Activated T-cell treated with anti-CD3 and anti-CD28 coated beads for 1 hour (primary cell): ENCODE data around the gene OR4C15.

Experiments used
- DNase-seq: peaks from one replicate; pipeline ENCODE4 v3.0.0-alpha.2; 2020; ENCODE audit warnings: low read depth

Gene OR4C15

GRCh38 chr11:55554169-55554568, at the start of gene OR4C15:
Gene OR4C15 (plus strand): TSS chr11:55554469. CDS start chr11:55554469, 0 bp downstream.
- DNase-seq, result no peak

GRCh38 chr11:55571828-55572227, 17.6 kb downstream of the OR4C15 start, which contains the start of gene OR4C16:
Gene OR4C16 (plus strand): TSS chr11:55572128. CDS start chr11:55572128, 0 bp downstream.
- no peak for DNase-seq

GRCh38 chr11:55572548-55572947, 18.3 kb downstream of the OR4C15 start:
- no peak for DNase-seq
